Mammary epithelial cell (primary cell): ENCODE results near the gene SLC49A4.

Source experiments
- CTCF ChIP-seq, 2 donors: IDR thresholded peaks in 1 of 2; conservative IDR thresholded peaks in 1 of 2; 2 replicates each; pipeline ENCODE4 v1.5.1; 2011 to 2012; ENCODE audit warnings: inconsistent platforms in 2 of 2, low read length in 2 of 2, mild to moderate bottlenecking in 2 of 2, control low read depth in 1 of 2, low read depth in 1 of 2; ENCODE audit not compliant: insufficient read depth in 1 of 2; ENCODE audit errors: extremely low read depth in 1 of 2
- EZH2 ChIP-seq: IDR thresholded peaks from 2 replicates; pipeline ENCODE4 v1.6.1; 2012; ENCODE audit warnings: low read length, inconsistent platforms, borderline replicate concordance

- TF ChIP-seq CTCF (conservative IDR thresholded peaks at IDR 0.05 in 1 of 2, IDR thresholded peaks at IDR 0.05 in 1 of 2; ENCODE audit: extremely low read depth in 1 of 2, insufficient read depth in 1 of 2, low read depth in 1 of 2, low read length in 2 of 2) (no peak), EZH2 (no peak)
These were observed 124.4 kb downstream of the SLC49A4 start for GRCh38 chr3:122919291-122919610.
